BJ (cell line): Measurements from ENCODE around the gene UQCC2. TPM values are rescaled to one million over a fixed set of nuclear protein-coding genes. Genes with fewer than 3 reads are reported as not detected.

Experiments
- CTCF ChIA-PET: fragments of 350-600 bp; formaldehyde crosslinking; extraction: SDS; loops from one replicate; lab custom pipeline; 2021; ENCODE audit warnings: antibody characterized with exemption, inconsistent platforms; lab: Yijun Ruan, JAX
- POLR2A ChIA-PET: fragments of 300-600 bp; sonication (Branson Sonifier 250); formaldehyde crosslinking; extraction: SDS; loops from one replicate; lab custom pipeline; 2021; ENCODE audit warnings: antibody characterized with exemption; lab: Charles Lee
- DNase-seq: peaks from one replicate; pipeline ENCODE4 v3.0.0-alpha.2; 2011; ENCODE audit warnings: low read depth
- H3K27me3 ChIP-seq: 2 replicates; pipeline ENCODE4 v1.6.0; 2011; ENCODE audit warnings: low read length; ENCODE audit not compliant: control insufficient read depth, insufficient read depth
- H3K36me3 ChIP-seq: 2 replicates; pipeline ENCODE4 v1.5.1; 2011; ENCODE audit warnings: low read length; ENCODE audit not compliant: control insufficient read depth, insufficient read depth
- H3K4me3 ChIP-seq: 2 replicates; pipeline ENCODE4 v1.5.1; 2011; ENCODE audit warnings: low read depth, mild to moderate bottlenecking, control low read depth, low read length
- polyA plus RNA-seq: library from polyadenylated mRNA; depleted of rRNA; stranded (reverse); fragments of >200 nt; gene quantifications from 2 replicates; pipeline ENCODE4 v1.2.3, GENCODE V29; 2011; rRNA removed
- small RNA-seq: library from RNA; depleted of rRNA; stranded (forward); fragments of <200 nt; gene quantifications from one replicate; pipeline ENCODE3, GENCODE V24; 2012; ENCODE audit warnings: low replicate concordance, low read depth; ENCODE audit not compliant: insufficient read length
- TF ChIP-seq, protein P1 (sequence below): IDR thresholded peaks from 2 replicates; pipeline ENCODE4 v1.5.1; 2011; ENCODE audit warnings: low read depth, mild to moderate bottlenecking, control low read depth, inconsistent platforms, low read length, moderate library complexity; ENCODE audit not compliant: insufficient read depth

UQCC2 gene
- polyA plus RNA-seq, 1 experiment: 51.7 TPM

DNA sequence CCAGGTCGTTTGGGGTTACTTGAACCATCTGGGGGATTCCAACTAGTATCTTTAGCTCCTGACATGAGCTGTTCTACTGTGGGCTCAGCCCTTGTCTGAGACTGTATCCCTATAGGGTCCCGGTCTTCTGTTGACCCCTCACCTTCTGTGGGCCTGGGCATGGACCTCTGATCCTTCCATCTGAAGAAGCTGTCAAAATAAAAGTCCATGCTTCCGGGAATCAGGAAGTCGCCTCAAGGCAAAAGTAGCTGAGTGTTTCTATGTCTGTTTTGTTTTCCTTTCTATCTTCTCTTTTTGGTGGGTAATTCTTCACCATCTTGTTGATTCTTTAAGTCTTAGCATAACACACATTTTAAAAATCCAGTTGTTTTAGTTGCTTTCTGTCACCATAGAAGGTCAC lies 60.1 kb downstream of the UQCC2 start:
- DNase-seq: no peak
- Histone ChIP-seq H3K4me3 (no peak overlapping the region), H3K36me3 (peaks cover 3% of the 10 kb centered on the region), H3K27me3 (no peaks in the 10 kb centered on the region)
- CTCF ChIA-PET: interaction anchor here (1.3 to 1.6 kb wide), 3 partner anchors 9 to 33 kb away, joined by 4 to 5 read pairs (median 4); no protein-coding TSS in a partner anchor
- TF ChIP-seq, protein P1, sequence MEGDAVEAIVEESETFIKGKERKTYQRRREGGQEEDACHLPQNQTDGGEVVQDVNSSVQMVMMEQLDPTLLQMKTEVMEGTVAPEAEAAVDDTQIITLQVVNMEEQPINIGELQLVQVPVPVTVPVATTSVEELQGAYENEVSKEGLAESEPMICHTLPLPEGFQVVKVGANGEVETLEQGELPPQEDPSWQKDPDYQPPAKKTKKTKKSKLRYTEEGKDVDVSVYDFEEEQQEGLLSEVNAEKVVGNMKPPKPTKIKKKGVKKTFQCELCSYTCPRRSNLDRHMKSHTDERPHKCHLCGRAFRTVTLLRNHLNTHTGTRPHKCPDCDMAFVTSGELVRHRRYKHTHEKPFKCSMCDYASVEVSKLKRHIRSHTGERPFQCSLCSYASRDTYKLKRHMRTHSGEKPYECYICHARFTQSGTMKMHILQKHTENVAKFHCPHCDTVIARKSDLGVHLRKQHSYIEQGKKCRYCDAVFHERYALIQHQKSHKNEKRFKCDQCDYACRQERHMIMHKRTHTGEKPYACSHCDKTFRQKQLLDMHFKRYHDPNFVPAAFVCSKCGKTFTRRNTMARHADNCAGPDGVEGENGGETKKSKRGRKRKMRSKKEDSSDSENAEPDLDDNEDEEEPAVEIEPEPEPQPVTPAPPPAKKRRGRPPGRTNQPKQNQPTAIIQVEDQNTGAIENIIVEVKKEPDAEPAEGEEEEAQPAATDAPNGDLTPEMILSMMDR: no peak
- POLR2A ChIA-PET: no interaction called here

Small RNA genes lying within 50 kb of the gene (small RNA-seq; reads per million reads assigned to genes)
- not detected for gene MIR3934

Other genes with a start within 250 kb of the UQCC2 start
- 16.6 and 24.5 TPM in 2 replicates for gene BAK1, start 131.4 kb downstream of the UQCC2 start, polyA plus RNA-seq
- 8.6 and 16.6 TPM in 2 replicates for gene ITPR3, start 90.4 kb downstream of the UQCC2 start, polyA plus RNA-seq
- 0.58 and 0.75 TPM in 2 replicates for gene IP6K3, start 35.2 kb upstream of the UQCC2 start, polyA plus RNA-seq
- gene LEMD2, start 77.4 kb upstream of the UQCC2 start, polyA plus RNA-seq: 59.8 and 62.2 TPM in 2 replicates
- not detected in 2 replicates for gene MLN, start 92.3 kb upstream of the UQCC2 start, polyA plus RNA-seq